ENCODE data around the gene FAM168A. TPM values are rescaled to one million over a fixed set of nuclear protein-coding genes. Genes with fewer than 3 reads are reported as not detected.
A peak's percentile ranks its signal among the peaks of the same experiment; 100 is the strongest.

The FAM168A gene
- polyA plus RNA-seq, 6 donors from 2014 or later: 0.04 to 4.1 (median 2.4) TPM

GRCh38 chr11:73565804-73566203 lies 32.1 kb downstream of the FAM168A start:
- ATAC-seq (ENCODE audit: low read depth in 2 of 2) (no peak), DNase-seq (no peak)
- no peak overlapping the region for H3K4me3 Mint-ChIP-seq
- H3K4me1 Mint-ChIP-seq: peaks cover 4 to 12% (median 5%) of the 10 kb centered on the region in 3 donors
- H3K36me3 Mint-ChIP-seq: peaks cover 0 to 5% of the 10 kb centered on the region in 2 donors
- H3K27me3 Mint-ChIP-seq: no peaks in the 10 kb centered on the region
- peak overlapping the region in 1 of 6 donors; percentile 26 for H3K27ac Mint-ChIP-seq
- H3K9me3 Mint-ChIP-seq: no peaks in the 10 kb centered on the region

GRCh38 chr11:73564903-73565302 lies 33.0 kb downstream of the FAM168A start:
- Mint-ChIP-seq H3K36me3 (peaks cover 0 to 5% of the 10 kb centered on the region in 2 donors), H3K4me1 (peaks cover 4 to 12% (median 5%) of the 10 kb centered on the region in 3 donors), H3K4me3 (no peak overlapping the region), H3K27ac (peak overlapping the region in 1 of 6 donors; percentile 17), H3K9me3 (no peaks in the 10 kb centered on the region), H3K27me3 (no peaks in the 10 kb centered on the region)
- ATAC-seq (ENCODE audit: low read depth in 2 of 2) (no peak), DNase-seq (no peak)

GRCh38 chr11:73563539-73564200 lies 34.2 kb downstream of the FAM168A start:
- no peaks in the 10 kb centered on the region for H3K9me3 Mint-ChIP-seq
- peaks cover 4 to 12% (median 5%) of the 10 kb centered on the region in 3 donors for H3K4me1 Mint-ChIP-seq
- no peak overlapping the region for H3K4me3 Mint-ChIP-seq
- H3K27ac Mint-ChIP-seq: peak overlapping the region in 1 of 6 donors; percentile 44
- no peaks in the 10 kb centered on the region for H3K27me3 Mint-ChIP-seq
- DNase-seq: no peak
- peaks cover 0 to 5% of the 10 kb centered on the region in 2 donors for H3K36me3 Mint-ChIP-seq
- ATAC-seq (ENCODE audit: low read depth in 2 of 2): peak in 1 of 2 donors; percentile 45

- ATAC-seq (ENCODE audit: low read depth in 2 of 2) (no peak), DNase-seq (no peak)
- H3K9me3 Mint-ChIP-seq: no peaks in the 10 kb centered on the region
- no peaks in the 10 kb centered on the region for H3K27me3 Mint-ChIP-seq
- peaks cover 0 to 5% of the 10 kb centered on the region in 2 donors for H3K36me3 Mint-ChIP-seq
- peaks cover 7 to 12% (median 9%) of the 10 kb centered on the region in 3 donors for H3K4me1 Mint-ChIP-seq
- no peak overlapping the region for H3K4me3 Mint-ChIP-seq
- H3K27ac Mint-ChIP-seq: no peak overlapping the region
Observed at GRCh38 chr11:73559743-73560142, 38.2 kb downstream of the FAM168A start.

- H3K4me3 Mint-ChIP-seq: no peak overlapping the region
- H3K27ac Mint-ChIP-seq: no peak overlapping the region
- no peaks in the 10 kb centered on the region for H3K9me3 Mint-ChIP-seq
- DNase-seq: no peak
- ATAC-seq (ENCODE audit: low read depth in 2 of 2): no peak
- H3K4me1 Mint-ChIP-seq: peaks cover 0 to 7% (median 4%) of the 10 kb centered on the region in 3 donors
- peaks cover 0 to 7% of the 10 kb centered on the region in 2 donors for H3K36me3 Mint-ChIP-seq
- no peaks in the 10 kb centered on the region for H3K27me3 Mint-ChIP-seq
Observed at GRCh38 chr11:73556966-73557365, 40.9 kb downstream of the FAM168A start.

GRCh38 chr11:73555615-73556014 lies 42.3 kb downstream of the FAM168A start:
- Mint-ChIP-seq H3K4me3 (no peak overlapping the region), H3K4me1 (peaks cover 8 to 13% (median 9%) of the 10 kb centered on the region in 3 donors)

GRCh38 chr11:73554671-73555320 lies 43.1 kb downstream of the FAM168A start:
- Mint-ChIP-seq H3K9me3 (no peaks in the 10 kb centered on the region), H3K27ac (peak overlapping the region in 1 of 6 donors; percentile 49), H3K27me3 (no peaks in the 10 kb centered on the region), H3K4me3 (no peak overlapping the region), H3K36me3 (peaks cover 0 to 7% of the 10 kb centered on the region in 2 donors), H3K4me1 (peaks cover 9 to 14% (median 9%) of the 10 kb centered on the region in 3 donors)
- DNase-seq (no peak), ATAC-seq (ENCODE audit: low read depth in 2 of 2) (no peak)

More at GRCh38 chr11:73555615-73556014, 42.3 kb downstream of the FAM168A start:
- ATAC-seq (ENCODE audit: low read depth in 2 of 2) (no peak), DNase-seq (no peak)
- Mint-ChIP-seq H3K36me3 (peaks cover 0 to 7% of the 10 kb centered on the region in 2 donors), H3K27ac (no peak overlapping the region), H3K9me3 (no peaks in the 10 kb centered on the region), H3K27me3 (no peaks in the 10 kb centered on the region)

- no peaks in the 10 kb centered on the region for H3K27me3 Mint-ChIP-seq
- H3K27ac Mint-ChIP-seq: no peak overlapping the region
- ATAC-seq (ENCODE audit: low read depth in 2 of 2) (no peak), DNase-seq (no peak)
- no peak overlapping the region for H3K4me3 Mint-ChIP-seq
- peaks cover 0 to 7% of the 10 kb centered on the region in 2 donors for H3K36me3 Mint-ChIP-seq
- peaks cover 9 to 18% (median 9%) of the 10 kb centered on the region in 3 donors for H3K4me1 Mint-ChIP-seq
- H3K9me3 Mint-ChIP-seq: no peaks in the 10 kb centered on the region
Observed at GRCh38 chr11:73553266-73553665, 44.6 kb downstream of the FAM168A start.

- Mint-ChIP-seq H3K36me3 (peaks cover 0 to 7% of the 10 kb centered on the region in 2 donors), H3K27me3 (no peaks in the 10 kb centered on the region), H3K9me3 (no peaks in the 10 kb centered on the region), H3K27ac (no peak overlapping the region), H3K4me3 (no peak overlapping the region), H3K4me1 (peaks cover 23% of the 10 kb centered on the region in 3 donors)
- no peak for ATAC-seq (ENCODE audit: low read depth in 2 of 2)
- DNase-seq: no peak
Observed at GRCh38 chr11:73551677-73552076, 46.2 kb downstream of the FAM168A start.

GRCh38 chr11:73549376-73549775 lies 48.5 kb downstream of the FAM168A start:
- ATAC-seq (ENCODE audit: low read depth in 2 of 2) (no peak), DNase-seq (no peak)
- no peaks in the 10 kb centered on the region for H3K9me3 Mint-ChIP-seq
- peaks cover 16 to 23% (median 23%) of the 10 kb centered on the region in 3 donors for H3K4me1 Mint-ChIP-seq
- H3K36me3 Mint-ChIP-seq: no peaks in the 10 kb centered on the region
- no peak overlapping the region for H3K27ac Mint-ChIP-seq
- no peaks in the 10 kb centered on the region for H3K27me3 Mint-ChIP-seq
- no peak overlapping the region for H3K4me3 Mint-ChIP-seq

GRCh38 chr11:73547706-73548595 lies 50.0 kb downstream of the FAM168A start:
- H3K9me3 Mint-ChIP-seq: no peaks in the 10 kb centered on the region
- ATAC-seq (ENCODE audit: low read depth in 2 of 2) (no peak), DNase-seq (no peak)
- H3K4me1 Mint-ChIP-seq: peaks cover 16 to 24% (median 23%) of the 10 kb centered on the region in 3 donors
- H3K4me3 Mint-ChIP-seq: peak overlapping the region in 2 of 8 donors; percentile 11 to 41
- peak overlapping the region in 1 of 6 donors; percentile 49 for H3K27ac Mint-ChIP-seq
- H3K36me3 Mint-ChIP-seq: no peaks in the 10 kb centered on the region
- no peaks in the 10 kb centered on the region for H3K27me3 Mint-ChIP-seq

- H3K27ac Mint-ChIP-seq: peak overlapping the region in 2 of 6 donors; percentile 1 to 30
- H3K36me3 Mint-ChIP-seq: no peaks in the 10 kb centered on the region
- DNase-seq (no peak), ATAC-seq (ENCODE audit: low read depth in 2 of 2) (no peak)
- H3K27me3 Mint-ChIP-seq: no peaks in the 10 kb centered on the region
- H3K4me3 Mint-ChIP-seq: no peak overlapping the region
- H3K9me3 Mint-ChIP-seq: no peaks in the 10 kb centered on the region
- H3K4me1 Mint-ChIP-seq: peaks cover 21 to 26% (median 22%) of the 10 kb centered on the region in 3 donors
Observed at GRCh38 chr11:73542175-73542574, 55.7 kb downstream of the FAM168A start.

- peaks cover 0 to 4% of the 10 kb centered on the region in 2 donors for H3K36me3 Mint-ChIP-seq
- H3K27ac Mint-ChIP-seq: no peak overlapping the region
- ATAC-seq (ENCODE audit: low read depth in 2 of 2) (no peak), DNase-seq (no peak)
- H3K4me1 Mint-ChIP-seq: peaks cover 16 to 22% (median 18%) of the 10 kb centered on the region in 3 donors
- peak overlapping the region in 1 of 8 donors; percentile 22 for H3K4me3 Mint-ChIP-seq
- H3K27me3 Mint-ChIP-seq: no peaks in the 10 kb centered on the region
- H3K9me3 Mint-ChIP-seq: no peaks in the 10 kb centered on the region
Observed at GRCh38 chr11:73539506-73540084, 58.3 kb downstream of the FAM168A start.
